GM19397 (cell line): ENCODE measurements around the gene AP3D1.
A peak's percentile ranks its signal among the peaks of the same experiment; 100 is the strongest.

Experiments
- ATAC-seq: cut with Tn5 transposase; IDR thresholded peaks from one replicate; pipeline ENCODE4 v1.9.1; 2021; ENCODE audit warnings: mild to moderate bottlenecking, moderate library complexity; ENCODE audit not compliant: unreplicated experiment

The AP3D1 gene

GRCh38 chr19:2050991-2051772 lies 100.2 kb downstream of the AP3D1 start, which contains the start of gene MKNK2:
TSS of gene MKNK2 (minus strand) at chr19:2051244. CDS start at chr19:2050851, 393 bp downstream.
- ATAC-seq = peak; percentile 55
